Measurements from ENCODE around the gene RND2.

Gene RND2

GRCh38 chr17:43006639-43007551 is 18.1 kb upstream of the RND2 start, which contains the start of gene IFI35:
Gene IFI35 (plus strand): TSS chr17:43006784. CDS start chr17:43006948, 164 bp downstream.
- DNase-seq = no peak

- DNase-seq = no peak
Measured at GRCh38 chr17:43010667-43011308, 14.2 kb upstream of the RND2 start.

- DNase-seq = no peak
Measured at GRCh38 chr17:43011728-43012472, 13.1 kb upstream of the RND2 start.

- no peak for DNase-seq
Measured at GRCh38 chr17:43013296-43013695, 11.7 kb upstream of the RND2 start.

GRCh38 chr17:43014020-43014648 is 10.9 kb upstream of the RND2 start:
- no peak for DNase-seq

GRCh38 chr17:43014649-43015542 is 10.1 kb upstream of the RND2 start:
- no peak for DNase-seq

GRCh38 chr17:43015579-43015978 is 9.5 kb upstream of the RND2 start:
- no peak for DNase-seq

- no peak for DNase-seq
Measured at GRCh38 chr17:43016216-43016615, 8.8 kb upstream of the RND2 start.

- no peak for DNase-seq
Measured at GRCh38 chr17:43018008-43018853, 6.8 kb upstream of the RND2 start.

GRCh38 chr17:43018932-43019331 is 6.1 kb upstream of the RND2 start:
- DNase-seq = no peak

- DNase-seq = no peak
Measured at GRCh38 chr17:43019418-43019817, 5.6 kb upstream of the RND2 start.

- DNase-seq = no peak
Measured at GRCh38 chr17:43020030-43020621, 4.9 kb upstream of the RND2 start.

GRCh38 chr17:43020789-43021740 is 4.0 kb upstream of the RND2 start:
- no peak for DNase-seq

GRCh38 chr17:43021741-43022512 is 3.1 kb upstream of the RND2 start, which contains the start of gene VAT1:
Gene VAT1 (minus strand): TSS chr17:43022385. CDS start chr17:43022322, 63 bp downstream.
- DNase-seq = no peak

- no peak for DNase-seq
Measured at GRCh38 chr17:43025290-43025657, 243 bp downstream of the RND2 start.

GRCh38 chr17:43025766-43026537 is 921 bp downstream of the RND2 start:
- no peak for DNase-seq

GRCh38 chr17:43026595-43026994 is 1.6 kb downstream of the RND2 start:
- DNase-seq = no peak

Data from cortex of kidney (tissue), 1 donor.